Common myeloid progenitor, CD34-positive (primary cell): ENCODE data around the gene TFDP1.

ENCODE experiments used
- CTCF ChIA-PET: fragments of 350-600 bp; sonication (Branson Sonifier 250); formaldehyde crosslinking; loops from one replicate; lab custom pipeline; 2021; ENCODE audit warnings: antibody characterized with exemption; lab: Charles Lee
- POLR2A ChIA-PET: fragments of 350-600 bp; sonication (Branson Sonifier 250); formaldehyde crosslinking; loops from one replicate; lab custom pipeline; 2021; ENCODE audit warnings: antibody characterized with exemption; lab: Charles Lee
- DNase-seq, 3 donors: peaks; one replicate each; pipeline versions ENCODE4 v3.0.0 to v3.0.0-alpha.2; 2013
- H3K27ac ChIP-seq, 2 experiments: 1 replicate in 1 of 2; 2 replicates in 1 of 2; pipeline ENCODE4 v1.7.0; 2013; ENCODE audit warnings: inconsistent platforms in 2 of 2, low read length in 2 of 2, mild to moderate bottlenecking in 2 of 2, low read depth in 1 of 2, moderate library complexity in 1 of 2; ENCODE audit not compliant: severe bottlenecking in 2 of 2, insufficient read depth in 1 of 2, poor library complexity in 1 of 2
- H3K27me3 ChIP-seq, 5 experiments: replicated peaks in 2 of 5; 1 replicate in 3 of 5; 2 replicates in 2 of 5; pipeline versions ENCODE4 v1.6.1 to v1.7.0; 2013; ENCODE audit warnings: low read length in 4 of 5, mild to moderate bottlenecking in 2 of 5, moderate library complexity in 2 of 5, inconsistent platforms in 1 of 5; ENCODE audit not compliant: insufficient read depth in 5 of 5, control insufficient read depth in 4 of 5
- H3K36me3 ChIP-seq, 4 experiments: 1 replicate in 2 of 4; 2 replicates in 2 of 4; pipeline versions ENCODE4 v1.6.1 to v1.7.0; 2013; ENCODE audit warnings: low read length in 3 of 4, control low read depth in 1 of 4, mild to moderate bottlenecking in 1 of 4; ENCODE audit not compliant: control insufficient read depth in 4 of 4, insufficient read depth in 4 of 4
- H3K4me1 ChIP-seq, 4 experiments: 1 replicate in 3 of 4; 2 replicates in 1 of 4; pipeline versions ENCODE4 v1.6.1 to v1.7.1; 2013; ENCODE audit warnings: low read length in 3 of 4, mild to moderate bottlenecking in 3 of 4, control low read depth in 1 of 4, inconsistent platforms in 1 of 4, moderate library complexity in 1 of 4; ENCODE audit not compliant: control insufficient read depth in 4 of 4, insufficient read depth in 4 of 4; ENCODE audit errors: control extremely low read depth in 1 of 4
- H3K4me3 ChIP-seq, 7 experiments: 1 replicate in 4 of 7; 2 replicates in 3 of 7; pipeline versions ENCODE4 v1.5.1 to v1.7.0; 2013; ENCODE audit warnings: mild to moderate bottlenecking in 7 of 7, low read length in 6 of 7, moderate library complexity in 6 of 7, inconsistent platforms in 2 of 7, low read depth in 2 of 7, control low read depth in 1 of 7; ENCODE audit not compliant: insufficient read depth in 4 of 7, control insufficient read depth in 1 of 7; ENCODE audit errors: extremely low read depth in 1 of 7
- H3K9me3 ChIP-seq, 5 experiments: 1 replicate in 4 of 5; 2 replicates in 1 of 5; pipeline versions ENCODE4 v1.6.1 to v1.7.1; 2013; ENCODE audit warnings: low read length in 4 of 5, mild to moderate bottlenecking in 2 of 5, inconsistent platforms in 1 of 5, low read depth in 1 of 5, moderate library complexity in 1 of 5; ENCODE audit not compliant: control insufficient read depth in 4 of 5, insufficient read depth in 2 of 5; ENCODE audit errors: control extremely low read depth in 1 of 5
- WGBS: methylation state at CpG from one replicate; pipeline ENCODE4 v1.1.5; 2013; ENCODE audit not compliant: insufficient coverage; 5-methylcytosine and 5-hydroxymethylcytosine counted together

TFDP1 gene

GRCh38 chr13:113627136-113627535 lies 42.6 kb downstream of the TFDP1 start:
- DNase-seq, result no peak
- H3K9me3 ChIP-seq, result no peaks in the 10 kb centered on the region
- 99% methylated on average over 14 of the region's 16 CpGs for WGBS
- no peaks in the 10 kb centered on the region for H3K27me3 ChIP-seq
- ChIA-PET CTCF (no interaction called here), POLR2A (no interaction called here)
- peaks cover 8 to 82% (median 32%) of the 10 kb centered on the region in 4 experiments for H3K36me3 ChIP-seq
- no peaks in the 10 kb centered on the region for H3K4me1 ChIP-seq
- H3K4me3 ChIP-seq, result no peak overlapping the region
- H3K27ac ChIP-seq, result no peak overlapping the region

- Histone ChIP-seq H3K36me3 (peaks cover 10 to 80% (median 38%) of the 10 kb centered on the region in 4 experiments), H3K4me3 (no peak overlapping the region), H3K4me1 (no peaks in the 10 kb centered on the region), H3K9me3 (no peaks in the 10 kb centered on the region), H3K27me3 (no peaks in the 10 kb centered on the region), H3K27ac (no peak overlapping the region)
- ChIA-PET POLR2A (no interaction called here), CTCF (no interaction called here)
- DNase-seq, result no peak
- WGBS, result 89% methylated on average over 25 of the region's 30 CpGs
Measured at GRCh38 chr13:113628291-113629270, 44.0 kb downstream of the TFDP1 start.

- POLR2A ChIA-PET, result no interaction called here
- WGBS, result 99% methylated on average over 17 of the region's 17 CpGs
- CTCF ChIA-PET, result no interaction called here
- no peak for DNase-seq
- no peaks in the 10 kb centered on the region for H3K4me1 ChIP-seq
- no peak overlapping the region for H3K4me3 ChIP-seq
- H3K9me3 ChIP-seq, result no peaks in the 10 kb centered on the region
- no peak overlapping the region for H3K27ac ChIP-seq
- peaks cover 7 to 82% (median 34%) of the 10 kb centered on the region in 4 experiments for H3K36me3 ChIP-seq
- no peaks in the 10 kb centered on the region for H3K27me3 ChIP-seq
Measured at GRCh38 chr13:113629866-113630265, 45.3 kb downstream of the TFDP1 start.

- Histone ChIP-seq H3K27me3 (no peaks in the 10 kb centered on the region), H3K36me3 (peaks cover 7 to 86% (median 36%) of the 10 kb centered on the region in 4 experiments), H3K9me3 (no peaks in the 10 kb centered on the region), H3K4me1 (no peaks in the 10 kb centered on the region), H3K27ac (no peak overlapping the region), H3K4me3 (no peak overlapping the region)
- no peak for DNase-seq
- WGBS, result 97% methylated on average over 11 of the region's 11 CpGs
- CTCF ChIA-PET, result no interaction called here
- POLR2A ChIA-PET, result no interaction called here
Measured at GRCh38 chr13:113630296-113630695, 45.7 kb downstream of the TFDP1 start.

GRCh38 chr13:113630804-113631203 lies 46.3 kb downstream of the TFDP1 start:
- H3K36me3 ChIP-seq, result peaks cover 8 to 91% (median 41%) of the 10 kb centered on the region in 4 experiments
- no peak overlapping the region for H3K4me3 ChIP-seq
- 100% methylated on average over 4 of the region's 6 CpGs for WGBS
- no peak for DNase-seq
- no peaks in the 10 kb centered on the region for H3K9me3 ChIP-seq
- no peaks in the 10 kb centered on the region for H3K4me1 ChIP-seq
- no peak overlapping the region for H3K27ac ChIP-seq
- H3K27me3 ChIP-seq, result no peaks in the 10 kb centered on the region
- POLR2A ChIA-PET, result no interaction called here
- CTCF ChIA-PET, result no interaction called here

GRCh38 chr13:113631341-113632095 lies 47.0 kb downstream of the TFDP1 start:
- ChIA-PET CTCF (no interaction called here), POLR2A (no interaction called here)

More at GRCh38 chr13:113631341-113632095, 47.0 kb downstream of the TFDP1 start:
- Histone ChIP-seq H3K9me3 (no peaks in the 10 kb centered on the region), H3K27me3 (no peaks in the 10 kb centered on the region), H3K27ac (no peak overlapping the region), H3K36me3 (peaks cover 10 to 97% (median 44%) of the 10 kb centered on the region in 4 experiments), H3K4me3 (no peak overlapping the region), H3K4me1 (no peaks in the 10 kb centered on the region)
- 97% methylated on average over 41 of the region's 42 CpGs for WGBS
- DNase-seq, result no peak
